HG02943 (cell line): ENCODE measurements around the gene RNASET2.
A peak's percentile ranks its signal among the peaks of the same experiment; 100 is the strongest.

Experiments
- ATAC-seq: cut with Tn5 transposase; IDR thresholded peaks from one replicate; pipeline ENCODE4 v1.9.1; 2021; ENCODE audit warnings: mild to moderate bottlenecking, low read depth, moderate library complexity; ENCODE audit not compliant: unreplicated experiment

Gene RNASET2

DNA sequence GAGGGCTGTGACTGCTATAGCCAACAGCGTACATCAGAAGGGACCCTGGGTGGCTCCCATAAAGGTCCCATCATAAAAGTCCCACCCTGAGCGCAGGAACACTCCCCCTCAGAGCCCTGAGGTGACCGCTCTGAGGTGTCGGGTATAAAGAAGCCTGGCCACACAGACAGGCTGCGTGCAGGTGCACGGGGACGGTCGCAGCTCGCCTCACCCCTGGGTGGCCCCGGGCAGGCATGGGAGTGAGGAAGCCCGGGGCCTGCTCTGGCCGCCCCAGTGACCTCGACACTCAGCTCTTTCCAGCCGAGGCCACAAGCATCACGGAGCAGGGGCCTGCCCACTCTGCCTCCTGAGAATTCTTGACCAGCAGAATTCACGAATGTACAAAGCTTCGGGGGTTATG lies 14.4 kb upstream of the RNASET2 start:
- no peak for ATAC-seq

DNA sequence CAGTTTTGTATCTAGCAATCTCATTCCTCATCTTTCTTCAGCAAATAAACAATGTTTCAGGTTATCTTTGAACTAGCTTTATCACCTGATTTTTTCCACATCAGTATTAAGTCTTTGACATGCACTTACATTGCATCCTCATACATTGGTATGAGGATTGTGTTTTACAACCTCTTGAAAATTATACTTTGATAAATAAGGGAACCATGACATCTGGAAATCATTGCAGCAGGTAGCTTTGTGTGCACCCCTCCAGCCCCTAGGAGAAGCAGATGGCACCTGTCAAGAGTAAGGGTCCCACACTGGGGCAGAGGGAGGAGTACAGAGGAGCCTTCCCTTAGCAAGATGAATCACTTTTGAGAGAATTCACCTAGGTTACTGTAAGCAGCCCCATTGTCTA lies 13.7 kb upstream of the RNASET2 start:
- no peak for ATAC-seq

DNA sequence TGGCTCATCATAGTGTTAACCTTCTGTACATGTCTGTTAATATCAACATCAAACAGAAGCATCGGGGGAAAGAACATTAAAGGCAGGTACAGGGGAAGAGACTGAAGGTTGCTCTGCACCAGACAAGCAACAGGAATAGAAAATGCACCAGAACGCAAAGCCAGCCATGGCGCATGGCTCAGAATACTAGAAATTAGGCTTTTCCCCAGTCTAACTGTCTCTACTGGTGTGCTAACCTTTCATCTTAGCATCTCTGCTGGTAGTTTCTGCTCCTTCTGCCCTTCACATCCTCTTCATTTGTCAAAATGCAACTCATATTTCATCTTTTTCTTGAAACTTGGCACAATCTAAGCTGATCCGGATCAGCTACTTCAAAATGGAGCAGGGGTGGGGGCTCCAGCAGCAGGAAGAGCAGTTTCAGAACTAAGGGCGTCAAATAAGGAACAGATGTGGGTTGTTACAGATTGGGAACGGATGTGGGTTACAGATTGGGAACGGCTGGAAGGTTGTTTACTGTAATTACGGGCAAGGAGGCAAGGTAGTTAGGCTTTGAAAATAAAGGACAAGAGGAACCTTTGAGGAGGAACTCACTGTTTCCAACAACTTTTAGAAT lies 13.1 kb upstream of the RNASET2 start:
- no peak for ATAC-seq

DNA sequence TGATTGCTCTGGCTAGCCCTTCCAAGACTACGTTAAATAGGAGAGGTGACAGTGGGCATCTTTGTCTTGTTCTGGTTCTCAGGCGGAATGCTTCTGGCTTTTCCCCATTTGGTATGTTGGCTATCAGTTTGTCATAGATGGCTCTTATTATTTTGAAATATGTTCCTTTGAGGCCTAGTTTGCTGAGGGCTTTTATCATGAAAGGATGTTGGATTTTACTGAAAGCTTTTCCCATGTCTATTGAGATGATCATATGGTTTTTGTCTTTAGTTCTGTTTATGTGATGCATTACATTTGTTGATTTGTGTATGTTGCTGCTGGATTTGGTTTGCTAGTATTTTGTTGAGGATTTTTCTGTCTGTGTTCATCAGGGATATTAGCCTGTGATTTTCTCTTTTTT lies 9.9 kb upstream of the RNASET2 start:
- no peak for ATAC-seq

DNA sequence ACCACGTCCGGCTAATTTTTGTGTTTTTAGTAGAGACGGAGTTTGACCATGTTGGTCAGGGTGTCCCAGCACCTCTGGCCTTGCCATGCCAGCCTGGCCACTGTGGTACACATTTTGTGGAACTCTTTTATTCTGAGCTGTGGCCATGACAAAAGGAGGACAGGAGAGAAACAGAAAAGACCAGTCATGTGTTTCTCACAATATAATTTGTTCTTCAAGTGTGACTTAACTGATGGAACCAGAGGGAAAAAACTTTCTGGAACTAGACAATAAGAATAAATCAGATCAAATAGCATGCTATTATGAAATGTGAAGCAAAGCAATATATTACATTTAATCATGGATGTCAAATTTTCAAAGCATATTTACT lies 4.2 kb upstream of the RNASET2 start:
- no peak for ATAC-seq

DNA sequence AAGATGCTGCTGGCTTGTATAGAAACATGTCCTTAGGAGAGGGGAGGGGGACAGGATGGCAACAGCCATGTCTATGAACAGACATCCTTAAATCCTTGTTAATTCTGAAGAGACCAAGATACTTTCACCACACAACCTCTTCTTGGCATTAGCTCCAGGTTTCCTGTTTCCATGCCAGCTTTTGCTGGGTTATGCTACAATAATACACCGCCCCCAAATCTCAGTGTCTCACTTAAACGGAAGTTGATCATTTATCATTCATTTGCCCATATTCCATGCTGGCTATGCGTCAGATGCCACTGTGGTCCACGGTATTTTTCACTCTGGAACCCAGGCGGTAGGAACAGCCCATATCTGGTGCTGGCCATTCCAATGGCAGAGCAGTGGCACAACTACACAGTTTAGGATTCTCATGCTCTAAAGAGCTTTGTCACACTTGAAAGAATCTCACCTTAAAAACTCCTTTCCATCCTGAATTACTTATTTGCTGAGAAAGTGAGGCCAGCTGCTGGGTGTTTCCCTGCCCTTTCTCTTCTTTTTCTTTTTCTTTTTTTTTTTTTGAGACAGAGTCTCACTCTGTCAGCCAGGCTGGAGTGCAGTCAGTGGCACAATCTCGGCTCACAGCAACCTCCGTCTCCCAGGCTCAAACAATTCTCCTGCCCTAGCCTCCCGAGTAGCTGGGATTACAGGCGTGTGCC lies 3.7 kb upstream of the RNASET2 start:
- ATAC-seq: no peak

DNA sequence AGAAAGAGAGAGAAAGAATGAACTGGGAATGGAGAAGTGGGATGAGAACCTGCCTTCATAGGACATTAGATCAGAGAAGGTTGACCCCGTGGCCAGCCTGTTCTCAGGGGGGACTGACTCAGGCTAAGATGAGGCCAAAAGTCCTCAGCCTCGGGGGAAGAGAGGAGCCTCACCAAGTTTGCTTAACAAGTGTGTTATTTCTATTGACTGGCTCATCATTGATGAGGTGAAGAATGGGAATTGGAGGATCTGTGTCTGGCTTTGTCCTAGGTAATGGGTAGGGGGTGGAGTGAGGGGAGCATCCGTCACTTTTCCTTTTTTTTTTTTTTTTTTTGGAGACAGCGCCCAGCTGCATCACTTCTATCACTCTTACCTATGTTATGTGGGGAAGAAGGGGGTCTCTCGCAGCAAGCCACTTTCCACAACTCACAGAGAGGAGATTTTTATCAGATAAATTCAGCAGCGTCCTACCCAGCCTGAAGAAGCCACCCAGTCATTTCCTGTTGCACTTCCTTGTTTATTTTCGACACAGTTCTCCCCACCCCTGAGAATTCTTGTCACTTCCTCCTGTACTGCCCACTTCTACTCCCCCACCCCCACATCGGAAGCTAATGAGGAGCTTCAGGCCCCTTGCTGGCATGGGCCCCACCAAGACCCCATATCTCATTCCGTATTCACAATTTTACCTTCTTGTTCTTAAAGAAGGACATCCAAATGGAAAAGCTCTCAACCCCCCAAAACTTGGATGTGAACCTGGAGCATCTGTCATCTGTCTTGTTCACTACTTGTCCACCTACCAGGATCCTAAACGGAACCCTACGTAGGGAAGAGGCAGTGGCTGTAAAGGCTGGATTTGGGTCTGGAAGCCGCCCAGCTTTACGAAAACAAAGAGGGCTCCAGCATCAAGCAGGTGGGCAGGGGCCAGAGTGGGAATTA lies 2.8 kb upstream of the RNASET2 start:
- no peak for ATAC-seq

DNA sequence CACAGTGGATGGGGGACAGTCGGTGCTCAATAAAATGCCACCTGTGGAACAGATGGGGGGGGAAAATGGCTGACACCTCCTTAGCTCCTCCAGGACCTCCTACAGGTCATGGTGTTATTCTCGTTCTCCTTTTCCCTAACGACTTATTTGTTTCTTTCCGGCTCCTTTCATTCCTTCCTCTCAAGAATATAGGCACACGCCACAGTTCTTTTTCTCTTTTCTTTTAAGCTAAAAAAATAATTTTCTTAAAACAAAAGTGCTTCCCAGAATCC lies 1.4 kb upstream of the RNASET2 start:
- ATAC-seq: no peak

DNA sequence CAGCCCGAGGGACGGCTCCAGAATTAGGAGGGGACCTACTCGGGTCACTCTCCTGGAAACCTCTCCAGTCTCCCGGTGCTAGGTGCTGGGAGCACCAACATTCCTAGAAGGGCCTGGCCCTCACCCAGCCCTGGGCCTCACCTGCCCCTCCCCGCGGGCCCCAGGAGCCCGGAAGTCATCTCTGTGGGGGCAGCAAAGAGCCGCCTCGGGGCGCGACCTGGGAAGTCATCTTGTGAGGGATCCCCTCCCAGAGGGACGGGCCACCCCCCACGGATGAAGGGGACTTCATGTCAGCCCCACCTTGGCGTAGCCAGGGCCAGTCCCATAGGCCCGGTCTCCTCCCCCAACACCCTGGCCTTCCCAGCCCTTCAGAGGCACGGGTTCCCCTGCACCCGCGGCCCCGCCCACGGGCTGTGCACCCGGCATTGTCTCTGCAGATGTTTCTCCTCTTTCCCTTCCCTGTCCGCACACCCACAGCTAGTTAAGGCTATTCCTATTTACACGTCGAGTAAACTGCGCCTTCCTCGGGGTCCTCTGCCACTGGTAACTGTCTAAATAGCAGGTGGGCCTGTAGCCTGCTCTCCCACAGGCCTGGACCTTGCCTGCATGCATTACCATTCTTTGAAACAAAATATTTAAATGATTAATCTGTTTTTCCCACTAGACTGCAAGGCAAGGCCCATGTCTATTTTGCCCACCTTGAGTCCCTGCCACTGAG lies 896 bp upstream of the RNASET2 start:
- peak; percentile 38 for ATAC-seq

DNA sequence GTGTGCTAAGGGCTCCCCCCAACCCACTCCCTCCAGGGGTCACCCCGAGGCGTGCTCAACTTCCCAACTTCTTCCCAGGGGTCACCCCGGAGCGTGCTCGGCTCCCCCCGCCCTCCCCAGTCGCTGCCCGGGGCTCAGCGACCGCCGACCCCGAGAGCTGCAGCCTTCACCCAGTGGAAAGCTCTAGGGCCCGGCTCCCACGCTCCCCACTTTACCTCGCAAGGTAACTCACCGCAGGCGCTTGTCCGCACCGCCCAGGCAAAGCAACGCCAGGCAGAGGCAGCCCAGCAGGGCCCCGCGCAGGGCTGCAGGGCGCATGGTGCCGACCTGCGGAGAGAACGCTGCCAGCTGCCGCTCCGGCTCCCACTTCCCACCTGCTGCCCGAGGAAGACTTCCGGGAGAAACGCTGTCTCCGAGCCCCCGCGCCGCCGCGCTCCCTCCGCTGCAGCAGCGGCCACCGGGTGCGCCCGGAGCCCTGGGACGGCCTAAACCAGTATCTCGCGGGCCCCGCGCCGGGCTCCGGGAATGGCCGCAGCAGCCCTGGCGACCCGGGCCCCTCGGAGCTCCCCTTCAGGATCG lies 396 bp downstream of the RNASET2 start:
- peak; percentile 1 for ATAC-seq

DNA sequence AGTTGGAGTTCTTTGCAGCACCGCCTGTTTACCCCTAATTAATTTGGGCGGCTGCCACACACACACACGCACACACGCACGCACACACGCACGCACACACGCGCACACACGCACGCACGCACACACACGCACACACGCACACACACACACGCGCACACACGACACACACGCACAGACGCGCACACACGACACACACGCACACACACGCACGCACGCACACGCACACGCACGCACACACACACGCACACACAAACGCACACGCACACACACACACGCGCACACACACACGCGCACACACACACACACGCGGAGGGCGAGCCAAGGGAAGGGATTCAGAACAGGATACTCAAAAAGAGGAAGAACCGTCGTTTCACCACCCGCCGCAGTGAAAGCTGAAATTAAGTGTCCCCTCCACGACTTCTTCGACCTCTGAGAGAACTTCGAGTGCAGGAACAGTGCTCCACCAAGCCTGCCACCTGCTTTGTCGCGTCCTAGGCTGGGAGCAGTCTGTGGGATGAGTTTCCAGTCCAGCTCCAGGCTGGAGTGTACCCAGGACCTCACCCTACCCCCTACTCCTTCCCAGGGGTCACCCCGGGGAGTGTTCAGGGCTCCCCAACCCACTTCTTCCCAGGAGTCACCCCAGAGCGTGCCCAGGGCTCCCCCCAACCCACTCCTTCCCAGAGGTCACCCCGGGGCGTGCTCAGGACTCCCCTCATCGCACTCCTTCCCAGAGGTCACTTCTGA lies 1.1 kb downstream of the RNASET2 start:
- no peak for ATAC-seq

DNA sequence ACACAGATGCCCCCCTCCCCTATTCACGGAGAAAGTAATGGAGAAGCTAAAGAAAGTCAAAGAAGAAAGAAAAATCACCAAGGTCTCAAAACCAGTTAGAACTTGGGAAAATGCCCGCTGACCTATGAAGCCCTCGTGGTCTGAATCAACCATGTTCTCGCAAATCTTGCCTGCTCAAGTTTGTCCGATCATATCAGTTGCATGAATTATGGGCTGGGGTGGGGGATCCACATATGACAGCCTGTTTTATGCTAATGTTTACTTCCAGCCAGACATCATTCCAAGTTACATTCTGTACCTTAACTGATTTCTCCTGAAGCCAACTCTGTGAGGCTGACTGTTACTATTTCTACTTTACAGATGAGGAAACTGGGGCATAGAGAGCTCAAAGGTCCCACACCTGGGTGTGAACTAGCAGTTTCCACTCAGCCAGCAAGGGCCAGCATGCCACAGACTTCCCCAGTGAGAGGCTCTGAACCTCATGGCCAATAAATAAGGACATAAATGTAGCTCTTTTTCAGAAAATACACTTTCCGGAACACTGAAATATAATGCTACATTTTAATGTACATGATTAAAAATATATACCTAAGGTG lies 2.1 kb downstream of the RNASET2 start:
- ATAC-seq: no peak

DNA sequence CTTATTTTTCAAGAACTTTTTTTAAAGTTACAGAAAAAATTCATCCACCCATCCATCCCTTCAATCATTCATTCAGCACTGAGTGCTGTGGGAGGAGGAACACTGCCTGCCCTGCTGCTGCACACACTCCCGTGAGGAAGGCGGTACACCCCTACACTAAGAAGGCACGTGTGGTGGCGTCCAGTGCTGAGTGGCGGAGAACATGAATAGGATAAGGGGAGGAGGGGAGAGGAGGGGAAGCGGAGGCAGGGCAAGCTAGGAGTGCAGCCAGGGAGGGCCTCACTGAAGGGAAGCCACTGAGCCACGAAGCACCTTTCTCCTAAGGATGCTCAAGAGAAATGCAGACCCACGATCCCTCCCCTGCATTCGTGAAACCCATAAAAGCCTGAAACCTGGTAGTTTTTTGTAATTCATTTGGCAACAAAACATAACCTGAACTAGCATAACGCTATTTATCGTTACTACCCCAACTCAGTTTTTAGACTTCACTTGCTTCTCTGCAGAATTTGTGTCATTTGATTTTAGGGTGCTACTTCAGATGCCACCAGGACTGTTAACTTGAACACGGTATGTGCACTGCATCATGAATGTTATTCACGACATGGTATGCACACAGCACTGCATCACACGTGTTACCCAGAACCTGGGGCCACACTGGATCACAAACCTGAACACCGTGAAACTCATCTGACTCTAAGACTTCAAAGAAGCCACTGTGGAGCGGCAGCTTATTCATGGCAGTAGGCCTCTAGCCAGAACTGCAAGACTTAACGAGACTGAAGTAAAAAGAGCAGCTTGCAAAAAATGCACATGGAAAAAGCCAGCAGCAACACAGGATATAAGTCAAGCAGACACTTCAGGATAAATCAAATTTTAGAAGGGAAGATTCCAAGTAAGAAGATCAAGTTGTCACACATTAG lies 3.5 kb downstream of the RNASET2 start:
- no peak for ATAC-seq

DNA sequence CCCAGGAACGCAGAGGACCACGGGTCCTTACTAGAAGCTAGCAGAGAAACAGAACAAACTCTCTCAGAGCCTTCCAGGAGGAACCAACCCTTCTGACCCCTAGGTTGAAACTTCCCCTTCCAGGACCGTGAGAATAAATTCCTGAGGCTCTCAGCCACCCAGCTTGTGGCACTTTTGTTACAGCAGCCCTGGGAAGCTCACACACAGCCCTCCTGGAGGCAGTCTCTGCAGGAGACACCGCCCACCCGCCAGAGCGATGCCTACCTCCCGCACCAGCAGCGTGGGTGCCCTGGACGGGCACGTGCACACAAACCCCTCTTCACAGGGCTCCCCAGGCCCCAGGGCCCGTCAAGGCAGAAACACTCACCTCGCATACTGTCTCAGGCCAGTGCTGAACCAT lies 4.2 kb downstream of the RNASET2 start:
- ATAC-seq: no peak

DNA sequence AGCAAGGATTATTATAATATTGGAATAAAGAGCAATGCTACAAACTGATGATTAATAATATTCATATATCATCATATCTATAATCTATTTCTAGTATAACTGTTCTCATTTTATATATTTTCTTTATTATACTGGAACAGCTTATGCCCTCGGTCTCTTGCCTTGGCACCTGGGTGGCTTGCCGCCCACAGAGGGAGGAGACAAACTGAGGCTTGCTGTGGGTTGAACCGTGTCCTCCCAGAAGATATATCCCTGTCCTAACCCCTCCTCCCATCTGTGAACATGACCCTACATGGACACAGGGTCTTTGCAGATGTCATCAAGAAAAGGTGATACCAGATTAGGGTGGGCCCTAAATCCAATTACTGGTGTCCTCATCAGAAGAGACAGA lies 4.7 kb downstream of the RNASET2 start:
- no peak for ATAC-seq

DNA sequence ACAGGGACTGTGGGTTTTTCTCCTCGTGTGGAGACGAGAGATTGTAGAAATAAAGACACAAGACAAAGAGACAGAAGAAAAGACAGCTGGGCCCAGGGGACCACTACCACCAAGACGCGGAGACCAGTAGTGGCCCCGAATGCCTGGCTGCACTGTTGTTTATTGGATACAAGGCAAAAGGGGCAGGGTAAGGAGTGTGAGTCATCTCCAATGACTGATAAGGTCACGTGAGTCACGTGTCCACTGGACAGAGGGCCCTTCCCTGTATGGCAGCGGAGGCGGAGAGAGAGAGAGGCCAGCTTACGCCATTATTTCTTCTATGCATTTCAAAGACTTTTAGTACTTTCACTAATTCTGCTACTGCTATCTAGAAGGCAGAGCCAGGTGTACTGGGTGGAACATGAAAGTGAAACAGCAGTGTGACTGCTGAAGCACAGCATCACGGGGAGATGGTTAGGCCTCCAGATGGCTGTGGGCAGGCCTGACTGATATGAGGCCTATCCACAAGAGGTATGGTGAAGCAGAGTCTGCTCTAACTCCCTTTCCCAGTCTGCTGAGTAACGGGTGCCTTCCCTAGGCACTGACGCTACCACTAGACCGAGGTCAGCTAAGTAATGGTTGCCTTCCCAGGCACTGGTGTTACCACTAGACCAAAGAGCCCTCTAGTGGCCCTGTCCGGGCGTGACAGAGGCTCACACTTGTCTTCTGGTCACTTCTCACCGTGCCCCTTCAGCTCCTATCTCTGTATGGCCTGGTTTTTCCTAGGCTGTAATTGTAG lies 5.3 kb downstream of the RNASET2 start:
- peak; percentile 83 for ATAC-seq

DNA sequence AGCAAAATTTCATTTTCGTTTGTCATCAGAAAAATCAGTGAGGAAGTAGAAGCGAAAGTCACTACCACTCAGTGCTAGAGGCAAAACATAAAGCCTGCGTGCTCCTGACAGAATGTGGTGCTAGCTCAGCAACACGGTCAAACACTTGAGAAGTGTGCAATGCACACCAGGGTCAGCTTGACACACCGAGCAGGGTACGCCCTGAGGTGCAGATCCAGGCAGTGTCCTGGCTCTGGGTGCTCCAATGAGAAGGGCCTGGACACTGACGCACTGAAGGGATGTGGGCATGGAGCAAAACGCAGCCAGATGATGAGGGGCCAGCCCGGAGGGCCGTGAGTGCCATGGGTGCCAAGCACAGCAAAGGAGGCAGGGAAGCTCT lies 5.9 kb downstream of the RNASET2 start:
- peak; percentile 37 for ATAC-seq
